Esophagus muscularis mucosa (tissue), 4 donors: ENCODE measurements around the gene LCA5L.

ENCODE experiments used
- EP300 ChIP-seq: sonication (generic); formaldehyde crosslinking; IDR thresholded peaks from one replicate; pipeline ENCODE4 v1.6.1; 2017; ENCODE audit warnings: antibody characterized with exemption
- POLR2A ChIP-seq: fragments of 450-650 bp; IDR thresholded peaks from one replicate; pipeline ENCODE4 v1.6.1; 2017; ENCODE audit warnings: antibody characterized with exemption, moderate library complexity, mild to moderate bottlenecking, low read depth
- POLR2AphosphoS5 ChIP-seq, 2 donors: sonication (generic); formaldehyde crosslinking; IDR thresholded peaks; one replicate each; pipeline ENCODE4 v1.6.1; 2017; ENCODE audit warnings: antibody characterized with exemption in 2 of 2
- TF ChIP-seq, protein P1 (sequence below), 3 experiments: fragments of 200-600 bp in 2 of 3; fragments of 450-650 bp in 1 of 3; sonication (generic) in 2 of 3; IDR thresholded peaks; one replicate each; pipeline ENCODE4 v1.5.1; 2017 to 2019; ENCODE audit warnings: antibody characterized with exemption in 3 of 3, mild to moderate bottlenecking in 2 of 3, moderate library complexity in 1 of 3

DNA sequence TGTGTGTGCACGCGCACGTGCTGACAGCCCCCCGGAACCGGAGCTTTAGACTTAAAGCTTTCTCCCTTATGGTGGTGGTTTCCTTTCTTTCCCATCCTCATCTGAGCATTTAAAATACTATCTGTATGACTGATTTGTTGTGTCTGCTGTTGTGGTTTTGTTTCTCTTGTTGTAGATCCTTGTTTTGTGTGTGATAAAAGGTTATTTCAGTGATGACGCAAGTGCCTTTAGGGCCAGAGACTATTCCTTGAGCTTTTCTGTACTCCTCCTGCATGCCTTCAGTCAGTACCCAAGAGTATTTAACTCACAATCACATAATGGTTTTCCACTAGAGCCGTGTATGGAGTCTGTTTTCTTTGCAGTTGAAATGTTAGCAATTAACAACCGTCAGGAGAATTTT is 45.4 kb downstream of the LCA5L start:
- TF ChIP-seq, protein P1, sequence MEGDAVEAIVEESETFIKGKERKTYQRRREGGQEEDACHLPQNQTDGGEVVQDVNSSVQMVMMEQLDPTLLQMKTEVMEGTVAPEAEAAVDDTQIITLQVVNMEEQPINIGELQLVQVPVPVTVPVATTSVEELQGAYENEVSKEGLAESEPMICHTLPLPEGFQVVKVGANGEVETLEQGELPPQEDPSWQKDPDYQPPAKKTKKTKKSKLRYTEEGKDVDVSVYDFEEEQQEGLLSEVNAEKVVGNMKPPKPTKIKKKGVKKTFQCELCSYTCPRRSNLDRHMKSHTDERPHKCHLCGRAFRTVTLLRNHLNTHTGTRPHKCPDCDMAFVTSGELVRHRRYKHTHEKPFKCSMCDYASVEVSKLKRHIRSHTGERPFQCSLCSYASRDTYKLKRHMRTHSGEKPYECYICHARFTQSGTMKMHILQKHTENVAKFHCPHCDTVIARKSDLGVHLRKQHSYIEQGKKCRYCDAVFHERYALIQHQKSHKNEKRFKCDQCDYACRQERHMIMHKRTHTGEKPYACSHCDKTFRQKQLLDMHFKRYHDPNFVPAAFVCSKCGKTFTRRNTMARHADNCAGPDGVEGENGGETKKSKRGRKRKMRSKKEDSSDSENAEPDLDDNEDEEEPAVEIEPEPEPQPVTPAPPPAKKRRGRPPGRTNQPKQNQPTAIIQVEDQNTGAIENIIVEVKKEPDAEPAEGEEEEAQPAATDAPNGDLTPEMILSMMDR (IDR thresholded peaks at IDR 0.05) = no peak
- no peak for TF ChIP-seq POLR2A
- no peak for TF ChIP-seq POLR2AphosphoS5 (IDR thresholded peaks at IDR 0.05)
- TF ChIP-seq EP300 = no peak
